Measurements from ENCODE around the gene ESR1.
"Not testable (repeated sequence)": the region's sequence is repeated elsewhere in the genome, so short reads cannot be mapped to it uniquely, and the experiment has no call there.

The ESR1 gene

DNA sequence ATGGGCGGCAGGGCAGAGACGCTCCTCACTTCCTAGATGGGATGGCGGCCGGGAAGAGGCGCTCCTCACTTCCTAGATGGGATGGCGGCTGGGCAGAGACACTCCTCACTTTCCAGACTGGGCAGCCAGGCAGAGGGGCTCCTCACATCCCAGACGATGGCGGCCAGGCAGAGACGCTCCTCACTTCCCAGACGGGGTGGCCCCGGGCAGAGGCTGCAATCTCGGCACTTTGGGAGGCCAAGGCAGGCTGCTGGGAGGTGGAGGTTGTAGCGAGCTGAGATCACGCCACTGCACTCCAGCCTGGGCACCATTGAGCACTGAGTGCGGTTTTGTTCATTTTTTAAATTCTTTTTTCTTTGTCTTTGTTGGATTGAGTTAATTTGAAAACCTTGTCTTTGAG lies 92.3 kb downstream of the ESR1 start:
- FAIRE-seq = not testable (repeated sequence)

DNA sequence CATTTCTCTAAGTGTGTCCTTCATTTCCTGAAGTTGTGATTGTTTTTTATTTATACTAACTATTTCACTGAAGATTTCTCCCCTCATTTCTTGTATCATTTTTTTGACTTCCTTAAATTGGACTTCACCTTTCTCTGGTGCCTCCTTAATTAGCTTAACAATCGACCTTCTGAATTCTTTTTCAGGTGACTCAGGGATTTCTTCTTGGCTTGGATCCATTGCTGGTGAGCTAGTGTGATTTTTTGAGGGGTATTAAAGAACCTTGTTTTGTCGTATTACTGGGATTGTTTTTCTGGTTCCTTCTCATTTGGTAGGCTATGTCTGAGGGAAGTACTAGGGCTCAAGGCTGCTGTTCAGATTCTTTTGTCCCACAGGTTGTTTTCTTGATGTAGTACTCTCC lies 92.8 kb downstream of the ESR1 start:
- FAIRE-seq = no peak

DNA sequence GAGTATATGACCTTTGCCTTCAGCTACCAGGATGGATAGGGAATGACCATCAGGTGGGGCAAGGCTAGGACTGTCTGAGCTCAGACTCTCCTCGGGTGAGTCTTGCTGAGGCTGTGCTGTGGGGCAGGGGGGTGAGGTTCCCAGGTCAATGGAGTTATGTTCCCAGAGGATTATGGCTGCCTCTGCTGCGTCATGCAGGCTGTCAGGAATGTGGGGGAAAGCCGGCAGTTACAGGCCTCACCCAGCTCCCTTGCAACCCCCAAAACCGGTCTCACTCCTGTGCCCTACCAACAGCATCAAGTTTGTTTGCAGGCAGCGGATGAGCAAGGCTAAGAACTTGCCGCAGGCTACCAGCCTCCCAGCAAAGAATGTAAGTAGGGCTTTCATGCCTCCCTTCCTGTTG lies 93.5 kb downstream of the ESR1 start:
- FAIRE-seq = no peak

DNA sequence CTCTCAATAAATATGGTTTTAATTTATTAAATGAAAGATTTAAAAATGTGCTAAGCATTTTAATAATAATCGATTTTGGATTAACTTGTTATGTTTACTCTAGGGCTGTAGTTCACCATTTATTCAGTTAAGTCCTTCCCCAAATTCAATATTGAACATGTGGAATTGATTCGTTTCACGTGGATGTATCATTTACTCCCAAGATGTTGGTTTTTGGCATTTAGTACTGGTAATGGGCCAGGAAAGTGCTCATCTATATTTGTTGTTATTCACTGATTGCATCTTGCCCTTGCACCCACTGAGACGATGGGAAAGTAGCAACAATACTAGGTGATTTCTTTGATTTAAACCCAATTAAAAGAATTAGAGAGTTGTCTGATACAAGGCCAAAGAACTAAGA lies 97.1 kb downstream of the ESR1 start:
- FAIRE-seq = no peak

DNA sequence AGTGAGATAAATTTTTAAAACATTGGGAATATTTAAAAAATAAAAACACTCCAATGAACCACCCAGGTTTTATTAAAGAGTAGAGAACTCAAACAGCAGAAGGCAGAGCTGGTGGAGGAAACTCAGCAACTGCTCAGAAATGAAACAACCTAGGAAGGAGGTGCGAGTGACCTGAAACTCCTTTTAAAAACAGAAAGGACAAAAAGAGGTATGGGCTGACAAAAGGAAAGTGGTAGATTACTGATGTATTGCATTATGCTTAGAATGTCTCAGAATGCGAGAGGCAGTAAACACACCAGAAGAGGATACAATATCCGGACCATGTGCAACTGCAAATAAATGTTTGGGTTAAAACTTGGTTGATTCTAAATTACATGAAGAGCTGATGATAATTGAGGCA lies 97.6 kb downstream of the ESR1 start:
- FAIRE-seq = no peak

DNA sequence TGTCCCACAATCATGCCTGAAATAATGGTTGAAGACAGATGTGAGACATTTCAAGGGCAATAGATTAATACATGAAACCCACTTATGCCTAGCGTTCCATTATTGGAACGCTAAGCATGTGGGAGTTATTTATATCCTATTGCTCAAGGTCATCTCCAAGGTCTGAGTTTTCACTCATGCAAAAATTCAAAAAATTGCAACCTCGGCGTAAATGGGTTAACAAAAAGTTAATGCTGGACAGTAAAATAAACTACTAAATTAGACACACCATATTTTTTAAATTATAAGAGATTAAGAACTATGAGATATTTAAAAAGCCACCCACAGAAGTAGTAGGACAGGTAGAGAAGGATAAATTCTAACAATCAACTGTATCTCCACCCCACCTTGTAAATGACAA lies 98.4 kb downstream of the ESR1 start:
- FAIRE-seq = no peak

DNA sequence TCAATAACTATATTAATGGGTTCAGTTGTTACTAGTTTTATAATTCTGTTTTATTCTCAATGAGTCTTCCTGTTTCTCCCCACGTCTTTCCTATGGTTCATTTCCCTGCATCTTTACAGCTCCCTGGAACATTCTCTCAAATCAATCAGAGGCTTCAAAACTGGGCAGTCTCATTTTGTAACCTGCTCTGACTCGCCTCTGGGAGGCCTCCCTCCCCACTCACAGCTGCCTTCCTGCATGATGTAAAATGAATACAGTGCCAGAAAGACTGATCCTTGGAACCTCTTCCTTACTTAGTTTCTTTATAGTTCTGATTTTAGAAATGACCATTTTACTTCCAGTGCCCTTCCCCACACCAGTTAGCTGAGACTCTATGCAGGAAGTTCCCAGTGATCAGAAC lies 103.9 kb downstream of the ESR1 start:
- FAIRE-seq = no peak

DNA sequence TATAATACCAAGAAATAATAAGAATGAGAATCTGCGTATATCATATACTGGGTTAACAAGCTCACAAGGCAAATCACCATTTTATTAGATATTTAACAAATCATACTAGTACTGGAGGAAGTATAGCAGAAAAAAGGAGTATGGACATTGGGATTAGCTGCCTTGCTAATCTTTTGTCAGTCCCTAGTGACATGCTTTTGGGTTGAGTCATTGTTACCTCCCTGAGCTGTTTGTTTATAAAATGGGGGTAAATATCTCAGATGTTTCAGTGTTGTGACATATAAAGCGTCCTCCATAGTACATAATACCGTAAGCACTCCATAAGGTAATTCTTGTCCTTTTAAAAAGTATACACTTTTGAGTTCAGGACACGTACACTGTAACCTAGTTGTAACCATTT lies 107.0 kb downstream of the ESR1 start:
- no peak for FAIRE-seq

DNA sequence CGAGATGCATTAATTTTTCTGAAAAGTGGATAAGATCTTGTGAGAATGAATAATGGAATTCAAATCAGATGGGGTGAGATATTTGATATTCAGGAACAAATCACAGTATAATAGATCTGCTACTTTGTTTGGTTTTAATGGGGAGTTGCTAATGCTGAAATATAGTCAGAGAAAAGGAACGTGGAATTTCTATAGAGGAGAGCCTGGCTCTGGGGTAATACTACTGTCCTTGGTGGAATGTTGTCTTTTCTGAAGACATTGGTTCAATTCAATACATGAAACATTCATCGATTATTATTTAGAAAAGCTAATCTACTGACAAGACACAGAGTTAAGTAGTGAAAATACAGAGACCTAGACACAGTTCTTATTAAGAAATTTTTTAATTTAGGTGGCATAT lies 108.6 kb downstream of the ESR1 start:
- no peak for FAIRE-seq

DNA sequence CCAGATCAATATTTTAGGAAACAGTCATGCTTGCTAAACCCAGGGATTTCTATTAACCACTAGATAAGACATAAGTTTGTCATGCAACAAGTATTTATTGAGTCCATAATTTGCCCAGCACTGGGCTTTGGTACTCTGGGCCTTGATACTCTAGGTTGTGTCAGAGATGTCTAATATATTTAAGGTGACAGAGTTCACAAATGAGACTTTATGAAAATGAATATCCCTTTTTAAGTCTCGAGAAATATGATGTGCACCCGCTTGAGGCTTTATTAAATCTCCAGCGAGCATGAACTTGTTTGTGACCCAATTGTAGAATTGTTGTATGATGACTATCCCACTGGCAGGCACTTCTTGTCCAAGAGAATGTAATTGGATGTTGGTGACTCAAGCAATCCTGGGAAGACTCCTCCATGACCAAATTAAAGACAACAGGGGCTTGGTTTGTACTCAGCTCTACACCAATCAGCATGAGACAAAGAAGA lies 109.2 kb downstream of the ESR1 start:
- FAIRE-seq = no peak

DNA sequence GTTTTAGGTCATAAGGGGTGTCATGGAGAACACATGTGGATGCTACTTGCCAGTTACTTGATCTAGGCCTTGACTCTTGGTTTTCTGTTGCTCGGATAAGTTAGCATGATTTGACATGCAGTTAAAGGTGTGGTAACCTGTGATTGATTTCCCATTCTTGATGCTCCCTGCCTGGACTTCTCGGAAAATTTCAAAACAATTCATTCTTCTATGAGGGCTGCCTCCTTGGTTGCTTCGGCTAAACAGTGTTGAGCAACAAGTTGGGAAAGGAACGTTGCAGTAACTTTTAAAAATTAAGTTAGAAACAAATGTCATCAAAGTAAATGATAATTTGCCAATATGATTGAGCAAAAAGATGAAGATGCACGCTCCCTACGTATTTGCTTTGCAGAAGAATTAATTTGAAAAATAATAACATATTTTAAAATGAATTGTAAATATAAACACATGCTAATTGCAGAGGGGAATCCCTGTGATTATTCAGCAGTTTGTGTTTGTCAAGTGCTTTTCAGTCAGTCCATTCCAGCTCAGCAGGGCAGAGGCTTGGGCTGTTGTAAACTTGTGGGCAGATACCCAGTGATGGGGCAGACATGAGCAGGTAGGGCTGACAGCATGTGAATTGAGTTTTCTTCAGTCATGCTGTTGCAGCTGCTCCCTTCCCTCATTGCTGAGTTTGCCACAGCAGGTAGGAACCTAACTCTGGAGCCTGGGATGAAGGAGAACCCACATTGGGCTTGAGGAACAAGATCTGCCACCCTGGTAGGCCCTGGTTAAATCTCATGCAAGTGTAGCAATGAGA lies 110.2 kb downstream of the ESR1 start:
- FAIRE-seq = no peak

DNA sequence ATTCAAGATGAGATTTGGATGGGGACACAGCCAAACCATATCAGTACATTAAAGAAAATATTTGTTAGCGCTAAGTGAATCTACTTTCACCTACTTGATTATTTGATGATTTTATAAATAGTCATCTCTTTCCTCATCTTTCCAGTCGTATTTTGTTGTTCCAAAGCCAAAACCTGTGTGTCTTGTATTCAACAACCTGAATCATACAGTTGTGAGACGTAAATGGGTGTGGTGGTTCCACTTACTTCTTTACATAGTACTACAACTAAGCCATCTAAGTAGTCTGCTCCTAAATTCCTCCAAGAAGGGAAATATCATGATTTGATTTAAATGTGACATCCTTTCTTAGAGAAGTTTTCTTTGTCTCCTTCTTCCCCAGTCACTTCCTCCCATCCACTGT lies 132.8 kb downstream of the ESR1 start:
- no peak for FAIRE-seq

DNA sequence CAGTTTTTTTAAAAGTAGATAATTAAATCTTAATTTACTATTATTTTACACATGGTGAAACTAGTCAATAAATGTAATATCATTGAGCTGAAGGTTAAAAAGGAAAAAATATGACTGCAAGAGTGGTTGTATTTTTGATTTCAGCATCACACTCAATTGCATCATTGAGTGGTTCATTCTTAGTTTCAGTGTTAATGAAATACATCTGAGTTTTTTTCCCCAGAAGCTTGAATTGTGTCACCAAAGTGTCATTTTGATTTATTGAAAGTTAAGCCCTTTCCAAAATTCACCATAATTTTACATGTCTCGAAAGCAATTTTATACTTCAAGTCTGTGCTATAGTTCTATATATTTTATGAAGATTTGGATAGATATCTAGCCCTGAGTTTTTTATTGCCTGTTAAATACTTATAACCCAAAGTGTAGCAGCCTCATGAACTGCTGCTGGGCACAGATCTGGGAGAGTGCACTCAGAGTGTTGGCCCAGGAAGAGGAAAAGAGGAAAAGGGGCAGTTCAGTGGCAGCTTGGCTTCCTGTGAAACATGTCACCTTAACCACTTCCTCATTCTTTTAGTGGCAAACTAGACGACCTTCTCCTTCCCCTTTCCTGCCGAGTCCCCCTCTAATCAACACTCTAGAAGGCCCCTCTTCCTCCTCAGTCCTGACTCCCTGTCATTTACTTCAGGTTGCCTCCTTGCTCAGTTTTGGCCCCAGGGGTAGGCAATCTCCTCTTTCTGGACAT lies 140.7 kb downstream of the ESR1 start:
- no peak for FAIRE-seq

DNA sequence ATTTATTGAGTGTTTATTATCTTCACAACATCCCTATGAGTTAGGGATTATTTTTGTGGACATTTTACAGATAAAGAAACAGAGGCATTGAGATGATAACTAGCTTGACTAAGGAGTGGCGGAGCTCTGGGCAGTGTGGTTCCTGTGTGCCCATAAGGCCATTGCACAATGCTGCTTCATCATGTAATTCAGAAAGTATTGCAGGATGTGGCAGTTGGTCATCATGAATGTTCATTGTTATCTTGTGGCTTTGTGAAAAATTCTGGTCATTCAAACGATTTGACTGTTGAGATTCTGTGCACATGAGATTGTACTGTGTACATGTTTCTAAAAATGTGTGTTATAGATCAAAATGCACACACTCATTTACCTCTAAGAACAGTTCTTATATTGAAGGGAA lies 150.8 kb downstream of the ESR1 start:
- FAIRE-seq = no peak

DNA sequence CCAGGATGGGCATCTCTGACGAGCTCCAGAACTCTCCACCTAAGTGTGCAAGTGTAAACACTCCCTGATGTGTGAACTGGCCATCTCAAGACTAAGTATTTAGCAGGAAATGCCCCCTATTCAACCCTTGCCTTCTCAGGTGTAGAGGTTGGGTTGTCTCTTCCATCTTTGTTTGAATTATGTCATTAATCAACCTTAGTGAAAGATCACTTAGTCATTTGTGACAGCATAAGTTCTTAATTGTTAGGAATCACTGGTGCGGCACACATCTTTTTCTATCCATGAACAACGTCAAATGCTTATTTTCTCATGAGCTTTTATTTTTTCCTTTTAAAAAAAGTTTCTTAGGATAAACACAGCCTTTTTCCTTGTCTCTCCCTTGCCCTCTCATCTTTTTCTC lies 151.6 kb downstream of the ESR1 start:
- no peak for FAIRE-seq

DNA sequence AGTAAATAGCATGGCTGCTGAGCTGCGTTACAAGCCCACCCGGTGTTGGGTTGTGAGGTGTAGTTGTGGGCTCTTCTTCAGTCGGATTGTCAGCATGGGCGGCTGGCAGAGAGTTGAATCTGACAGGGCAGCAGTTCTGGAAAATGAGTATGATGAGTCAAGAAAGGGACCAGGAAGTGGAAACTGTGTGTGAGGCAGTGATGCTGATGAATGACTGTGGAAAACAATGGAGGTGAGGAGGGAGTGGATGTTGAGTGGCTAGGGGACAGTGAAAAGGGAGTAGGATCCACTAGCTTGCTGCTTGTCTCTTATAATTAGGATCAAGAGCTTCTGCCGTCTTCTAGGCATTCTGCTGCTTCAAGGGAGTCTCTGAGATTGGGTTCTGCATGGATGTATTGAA lies 154.3 kb downstream of the ESR1 start:
- FAIRE-seq = no peak

DNA sequence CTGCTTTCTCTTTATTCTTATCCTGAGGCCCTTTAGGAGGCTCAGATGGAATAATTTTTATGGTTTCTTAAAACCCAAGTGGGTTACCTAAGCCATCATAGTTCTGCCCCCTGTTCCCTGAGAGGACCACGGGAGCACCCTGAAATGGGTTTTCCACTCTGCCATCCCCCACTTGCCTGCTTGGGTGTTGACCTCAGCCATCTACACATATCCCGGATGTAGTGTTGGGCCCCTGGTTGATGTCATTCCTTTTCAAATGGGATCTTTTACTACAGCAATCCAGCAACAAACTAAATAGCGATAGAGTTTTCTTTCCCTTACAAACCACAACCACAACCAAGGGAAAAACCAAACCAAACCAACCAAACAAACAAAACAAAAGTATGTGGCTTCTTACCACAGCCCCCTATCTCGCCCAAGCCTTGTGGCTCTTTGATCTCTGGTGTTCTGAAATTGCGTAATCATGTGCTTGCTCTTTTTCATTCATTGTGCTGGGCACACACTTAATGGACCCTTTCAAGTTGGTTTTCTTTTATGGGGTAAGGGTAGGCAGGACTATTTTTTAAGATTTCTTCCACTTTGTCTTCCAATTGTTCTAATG lies 154.9 kb downstream of the ESR1 start:
- no peak for FAIRE-seq

DNA sequence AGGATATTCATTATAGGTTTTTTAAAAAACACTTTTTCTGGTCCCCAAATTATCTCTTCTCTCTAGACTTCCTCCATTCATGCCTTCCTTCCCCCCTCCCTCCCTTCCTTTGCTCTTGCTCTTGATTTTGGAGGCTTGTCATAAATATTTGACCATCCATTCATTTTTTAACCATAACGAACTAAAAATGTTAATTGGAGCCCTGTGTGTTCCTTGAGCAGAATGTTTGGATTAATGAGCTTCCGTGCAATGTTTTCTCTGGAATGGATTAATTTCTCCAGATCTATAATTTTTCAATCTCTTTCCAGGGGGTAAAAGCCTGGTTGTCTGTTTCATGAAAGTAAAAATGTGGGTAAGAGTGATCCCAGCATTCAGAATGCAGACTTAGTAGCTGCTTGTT lies 155.5 kb downstream of the ESR1 start:
- no peak for FAIRE-seq

DNA sequence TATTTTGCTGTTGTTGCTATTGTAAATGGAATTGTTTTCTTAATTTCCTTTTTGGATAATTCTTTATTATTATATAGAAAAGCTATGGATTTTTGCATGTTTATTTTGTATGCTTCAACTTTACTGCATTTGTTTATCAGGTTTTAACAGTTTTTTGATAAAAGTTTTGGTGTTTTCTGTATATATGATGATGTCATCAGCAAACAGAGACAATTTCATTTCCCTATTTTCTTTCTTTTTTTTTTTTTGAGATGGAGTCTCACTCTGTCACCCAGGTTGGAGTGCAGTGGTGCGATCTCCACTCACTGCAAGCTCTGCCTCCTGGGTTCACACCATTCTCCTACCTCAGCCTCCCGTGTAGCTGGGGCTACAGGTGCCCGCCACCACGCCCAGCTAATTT lies 156.9 kb downstream of the ESR1 start:
- not testable (repeated sequence) for FAIRE-seq

DNA sequence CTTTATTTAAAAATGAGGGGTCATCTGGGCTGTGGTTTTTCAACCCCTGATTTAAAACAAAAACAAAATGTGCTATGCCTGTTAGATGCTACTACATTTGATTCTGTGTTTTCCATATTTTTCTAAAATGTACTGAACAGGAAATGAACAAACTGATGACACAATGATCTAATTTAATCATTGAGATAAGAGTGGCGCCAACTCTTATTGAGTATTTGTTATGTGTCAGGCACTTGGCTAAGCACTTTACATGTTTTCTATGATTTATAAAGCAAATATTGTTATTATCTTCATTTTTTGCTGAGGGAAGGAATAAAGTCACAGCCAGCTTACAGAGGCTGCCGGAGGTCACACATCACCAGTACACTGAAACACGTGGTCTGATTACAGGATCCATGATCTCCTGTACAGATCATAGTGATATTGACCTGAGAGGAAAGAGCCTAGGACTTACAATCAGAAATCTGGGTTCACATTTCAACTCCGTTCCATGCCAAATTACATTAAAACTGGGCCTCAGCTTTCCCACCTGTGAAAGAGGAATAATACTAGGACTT lies 166.7 kb downstream of the ESR1 start:
- no peak for FAIRE-seq

DNA sequence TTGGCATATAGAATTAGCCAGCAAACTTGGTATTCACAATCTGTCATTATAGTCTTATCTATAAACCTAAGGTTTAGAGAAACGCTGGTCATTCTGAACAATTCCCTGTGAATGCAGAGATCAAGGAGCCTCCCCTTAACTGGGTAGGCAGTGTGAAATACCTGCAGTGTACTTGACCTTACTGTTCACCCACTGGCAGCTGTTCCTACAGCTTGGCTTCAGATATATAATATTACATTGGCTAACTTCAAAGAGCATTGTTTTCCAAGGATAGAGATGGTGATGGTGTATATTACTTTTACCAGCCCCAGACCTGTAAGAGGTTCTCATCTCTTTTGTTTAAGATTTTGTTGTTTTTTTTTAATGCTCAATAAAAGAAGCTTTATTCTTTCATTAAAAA lies 168.3 kb downstream of the ESR1 start:
- FAIRE-seq = no peak

DNA sequence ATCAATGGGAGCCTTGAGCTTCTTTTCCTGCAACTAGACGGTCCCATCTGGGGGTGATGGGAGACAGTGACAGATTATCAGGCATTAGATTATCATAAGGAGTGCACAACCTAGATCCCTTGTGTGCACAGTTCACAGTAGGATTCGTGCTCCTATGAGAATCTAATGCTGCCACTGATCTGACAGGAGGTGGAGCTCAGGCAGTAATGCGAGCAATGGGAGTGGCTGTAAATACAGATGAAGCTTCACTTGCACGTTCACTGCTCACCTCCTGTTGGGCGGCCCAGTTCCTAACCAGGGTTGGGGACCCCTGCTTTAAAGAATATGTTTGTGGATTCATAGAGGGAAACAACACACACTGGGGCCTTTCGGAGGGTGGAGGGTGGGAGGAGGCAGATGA lies 180.7 kb downstream of the ESR1 start:
- FAIRE-seq = not testable (repeated sequence)

DNA sequence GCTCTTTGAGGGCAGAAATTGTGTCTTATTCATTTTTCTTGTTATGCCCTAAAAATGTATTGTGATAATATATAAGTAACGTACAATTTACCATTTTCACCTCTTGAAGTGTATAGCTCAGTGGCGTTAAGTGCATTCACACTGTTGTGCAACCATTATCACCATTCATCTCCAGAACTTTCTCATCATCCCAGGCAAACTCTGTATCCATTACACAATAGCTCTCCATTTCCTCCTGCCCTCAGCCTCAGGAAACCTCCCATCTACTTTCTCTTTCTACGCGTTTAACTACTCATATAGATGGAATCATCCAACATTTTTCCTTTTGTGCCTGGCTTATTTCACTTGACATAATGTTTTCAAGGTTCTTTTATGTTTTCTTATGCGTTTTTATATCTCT lies 184.6 kb downstream of the ESR1 start:
- FAIRE-seq = no peak

DNA sequence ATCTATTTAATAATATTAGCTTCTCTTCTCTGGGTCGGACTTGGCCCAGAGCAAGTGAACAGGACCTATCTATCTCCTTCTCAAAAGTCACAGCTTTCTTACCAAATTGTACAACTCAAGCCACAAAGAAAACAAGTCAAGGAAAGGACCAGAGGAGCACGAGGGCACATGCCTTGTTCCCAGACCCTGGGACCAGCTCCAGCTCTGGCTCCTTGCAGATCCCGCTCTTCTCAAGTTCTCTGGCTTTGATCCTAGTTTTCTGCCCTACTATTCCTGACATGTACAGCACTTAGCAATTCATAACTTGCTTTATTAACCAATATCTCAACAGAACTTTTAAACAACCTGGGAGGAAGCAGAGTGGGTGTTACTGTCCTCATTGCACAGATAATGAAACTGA lies 185.9 kb downstream of the ESR1 start:
- no peak for FAIRE-seq

Data from TTC549 (cell line).